ENCODE measurements around the gene S100P.

DNA sequence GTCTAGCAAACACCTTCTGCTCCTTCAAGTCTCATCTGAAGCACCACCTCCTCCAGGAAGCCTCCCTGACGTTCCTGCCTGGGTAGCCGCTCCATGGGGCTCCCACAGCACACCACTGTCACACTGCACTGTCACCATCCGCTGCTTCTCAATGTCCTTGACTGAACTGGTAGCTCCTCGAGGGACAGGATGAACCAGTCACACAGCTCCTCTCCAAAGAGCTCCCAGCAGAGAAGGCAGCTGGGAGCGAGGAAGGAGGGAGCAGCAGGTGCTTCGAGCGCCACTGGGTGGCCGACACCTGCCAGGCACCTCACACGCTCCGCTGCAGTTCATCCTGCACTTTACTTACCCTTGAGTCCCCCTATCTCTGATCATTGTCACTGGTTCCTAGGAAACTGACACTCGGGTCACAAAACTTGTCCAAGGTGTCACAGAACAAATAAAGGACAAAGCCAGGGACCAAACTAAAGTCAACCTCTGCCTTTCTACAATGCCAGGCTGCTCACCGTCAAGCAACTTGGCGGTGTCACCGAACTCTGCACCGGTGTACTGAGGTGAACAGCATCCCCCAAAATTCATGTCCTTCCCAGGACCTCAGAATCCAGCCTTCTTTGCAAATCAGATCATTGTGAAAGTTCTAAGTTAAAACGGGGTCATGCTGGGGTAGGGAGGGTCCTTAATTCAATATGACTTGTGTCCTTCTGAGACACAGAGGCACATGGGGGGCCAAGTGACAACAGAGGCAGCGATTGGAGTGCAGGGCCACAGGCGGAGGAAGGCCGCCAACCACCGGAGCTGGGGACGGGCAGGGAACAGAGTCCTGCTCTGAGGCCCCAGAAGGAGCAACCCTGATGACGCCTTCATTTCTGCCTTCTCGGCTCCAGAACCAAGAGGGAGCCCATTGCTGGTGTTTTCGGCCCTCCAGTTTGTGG lies 5.5 kb upstream of the S100P start:
- TF ChIP-seq, protein P1, sequence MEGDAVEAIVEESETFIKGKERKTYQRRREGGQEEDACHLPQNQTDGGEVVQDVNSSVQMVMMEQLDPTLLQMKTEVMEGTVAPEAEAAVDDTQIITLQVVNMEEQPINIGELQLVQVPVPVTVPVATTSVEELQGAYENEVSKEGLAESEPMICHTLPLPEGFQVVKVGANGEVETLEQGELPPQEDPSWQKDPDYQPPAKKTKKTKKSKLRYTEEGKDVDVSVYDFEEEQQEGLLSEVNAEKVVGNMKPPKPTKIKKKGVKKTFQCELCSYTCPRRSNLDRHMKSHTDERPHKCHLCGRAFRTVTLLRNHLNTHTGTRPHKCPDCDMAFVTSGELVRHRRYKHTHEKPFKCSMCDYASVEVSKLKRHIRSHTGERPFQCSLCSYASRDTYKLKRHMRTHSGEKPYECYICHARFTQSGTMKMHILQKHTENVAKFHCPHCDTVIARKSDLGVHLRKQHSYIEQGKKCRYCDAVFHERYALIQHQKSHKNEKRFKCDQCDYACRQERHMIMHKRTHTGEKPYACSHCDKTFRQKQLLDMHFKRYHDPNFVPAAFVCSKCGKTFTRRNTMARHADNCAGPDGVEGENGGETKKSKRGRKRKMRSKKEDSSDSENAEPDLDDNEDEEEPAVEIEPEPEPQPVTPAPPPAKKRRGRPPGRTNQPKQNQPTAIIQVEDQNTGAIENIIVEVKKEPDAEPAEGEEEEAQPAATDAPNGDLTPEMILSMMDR (conservative IDR thresholded peaks at IDR 0.05; ENCODE audit: low read depth, low read length) = no peak
- TF ChIP-seq NFE2L2 (IDR thresholded peaks at IDR 0.05; ENCODE audit: low read depth, low read length) (no peak), POLR2A (IDR thresholded peaks at IDR 0.05; ENCODE audit: low read depth, low read length) (no peak), CHD1 (IDR thresholded peaks at IDR 0.05; ENCODE audit: low read depth, low read length) (no peak), CEBPB (IDR thresholded peaks at IDR 0.05; ENCODE audit: low read depth, low read length) (no peak), RFX5 (IDR thresholded peaks at IDR 0.05; ENCODE audit: low read depth, low read length) (no peak), MXI1 (IDR thresholded peaks at IDR 0.05; ENCODE audit: borderline replicate concordance, low read depth, low read length) (no peak), MAFK (IDR thresholded peaks at IDR 0.05; ENCODE audit: low read depth, low read length) (no peak), BHLHE40 (IDR thresholded peaks at IDR 0.05; ENCODE audit: low read depth, low read length) (no peak), RAD21 (IDR thresholded peaks at IDR 0.05; ENCODE audit: low read length) (no peak), SMC3 (IDR thresholded peaks at IDR 0.05; ENCODE audit: low read depth, low read length) (no peak)
- TF ChIP-seq, protein P2, sequence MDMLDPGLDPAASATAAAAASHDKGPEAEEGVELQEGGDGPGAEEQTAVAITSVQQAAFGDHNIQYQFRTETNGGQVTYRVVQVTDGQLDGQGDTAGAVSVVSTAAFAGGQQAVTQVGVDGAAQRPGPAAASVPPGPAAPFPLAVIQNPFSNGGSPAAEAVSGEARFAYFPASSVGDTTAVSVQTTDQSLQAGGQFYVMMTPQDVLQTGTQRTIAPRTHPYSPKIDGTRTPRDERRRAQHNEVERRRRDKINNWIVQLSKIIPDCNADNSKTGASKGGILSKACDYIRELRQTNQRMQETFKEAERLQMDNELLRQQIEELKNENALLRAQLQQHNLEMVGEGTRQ (IDR thresholded peaks at IDR 0.05; ENCODE audit: low read depth, low read length) = no peak
